Jurkat, Clone E6-1 (cell line): ENCODE results near the gene GPATCH3. TPM values are rescaled to one million over a fixed set of nuclear protein-coding genes. Genes with fewer than 3 reads are reported as not detected.
"Not testable (repeated sequence)": the region's sequence is repeated elsewhere in the genome, so short reads cannot be mapped to it uniquely, and the experiment has no call there.

Source experiments
- DNase-seq: peaks from one replicate; pipeline ENCODE4 v3.0.0-alpha.2; 2011; ENCODE audit warnings: low read depth, low spot score
- H3K4me3 ChIP-seq: 2 replicates; pipeline ENCODE4 v1.5.1; 2011; ENCODE audit warnings: mild to moderate bottlenecking, low read length, control low read depth, moderate library complexity
- polyA plus RNA-seq: library from polyadenylated mRNA; unstranded; fragments of >200 nt; gene quantifications from one replicate; pipeline ENCODE4 v1.2.1, GENCODE V29; 2012; ENCODE audit warnings: missing spikeins; ENCODE audit not compliant: insufficient read length, insufficient read depth

Gene GPATCH3, protein sequence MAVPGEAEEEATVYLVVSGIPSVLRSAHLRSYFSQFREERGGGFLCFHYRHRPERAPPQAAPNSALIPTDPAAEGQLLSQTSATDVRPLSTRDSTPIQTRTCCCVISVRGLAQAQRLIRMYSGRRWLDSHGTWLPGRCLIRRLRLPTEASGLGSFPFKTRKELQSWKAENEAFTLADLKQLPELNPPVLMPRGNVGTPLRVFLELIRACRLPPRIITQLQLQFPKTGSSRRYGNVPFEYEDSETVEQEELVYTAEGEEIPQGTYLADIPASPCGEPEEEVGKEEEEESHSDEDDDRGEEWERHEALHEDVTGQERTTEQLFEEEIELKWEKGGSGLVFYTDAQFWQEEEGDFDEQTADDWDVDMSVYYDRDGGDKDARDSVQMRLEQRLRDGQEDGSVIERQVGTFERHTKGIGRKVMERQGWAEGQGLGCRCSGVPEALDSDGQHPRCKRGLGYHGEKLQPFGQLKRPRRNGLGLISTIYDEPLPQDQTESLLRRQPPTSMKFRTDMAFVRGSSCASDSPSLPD
- 14.7 TPM for polyA plus RNA-seq

DNA sequence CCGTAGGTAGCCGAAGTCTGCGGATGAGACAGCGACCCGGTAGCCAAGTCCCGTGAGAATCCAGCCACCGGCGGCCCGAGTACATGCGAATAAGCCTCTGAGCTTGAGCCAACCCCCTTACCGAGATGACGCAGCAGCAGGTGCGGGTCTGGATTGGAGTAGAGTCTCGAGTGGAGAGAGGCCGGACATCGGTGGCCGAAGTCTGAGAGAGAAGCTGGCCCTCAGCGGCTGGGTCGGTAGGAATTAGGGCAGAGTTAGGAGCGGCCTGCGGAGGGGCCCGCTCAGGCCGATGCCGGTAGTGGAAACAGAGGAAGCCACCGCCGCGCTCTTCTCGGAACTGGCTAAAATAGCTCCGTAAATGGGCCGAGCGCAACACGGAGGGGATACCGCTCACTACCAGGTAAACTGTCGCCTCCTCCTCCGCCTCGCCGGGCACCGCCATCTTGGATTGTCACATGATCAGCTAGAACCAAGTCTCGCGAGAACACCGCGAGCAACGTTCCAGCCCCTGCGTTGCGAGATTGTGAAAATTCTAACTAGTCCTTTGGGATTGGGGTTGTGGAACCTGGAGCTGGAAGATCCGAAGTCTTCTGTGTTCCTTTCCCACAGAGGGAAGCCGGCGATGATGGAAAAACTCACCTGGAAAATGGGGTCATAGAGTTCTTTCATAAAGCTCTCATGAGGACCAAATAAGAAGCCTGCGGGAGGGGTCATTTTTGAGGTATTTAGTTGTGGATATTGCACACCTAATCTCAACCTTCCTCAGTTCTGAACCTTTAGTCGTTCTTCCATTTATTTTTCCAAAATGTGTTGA lies at the start of gene GPATCH3:
Gene GPATCH3 (minus strand): TSS at position 467 of the 814 bp plus-strand sequence. CDS start 25 bp downstream, at position 442.
- peak; percentile 84 for DNase-seq
- peak within 1 kb of the TSS; percentile 88 for H3K4me3 ChIP-seq

DNA sequence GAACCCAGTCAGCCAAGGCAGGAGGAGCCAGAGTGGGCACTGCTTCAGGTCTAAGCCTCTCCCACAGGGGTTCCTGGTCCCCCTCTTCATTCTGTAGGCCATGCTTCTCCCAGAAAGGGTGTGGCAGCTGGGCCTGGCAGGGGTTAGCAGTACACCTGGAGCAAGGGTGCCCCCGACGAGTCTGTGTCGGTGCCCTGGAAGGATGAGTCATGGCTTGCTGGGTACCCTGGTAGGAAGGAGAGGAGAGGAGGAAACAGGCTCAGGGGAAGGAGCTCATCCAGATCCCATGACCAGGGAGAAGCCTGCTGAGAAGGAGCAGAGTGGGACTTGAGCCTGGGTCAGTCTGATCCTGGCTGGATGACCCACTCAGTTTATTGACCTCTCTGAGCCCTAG lies 49.7 kb upstream of the GPATCH3 start:
- no peak for DNase-seq
- no peak overlapping the region for H3K4me3 ChIP-seq

DNA sequence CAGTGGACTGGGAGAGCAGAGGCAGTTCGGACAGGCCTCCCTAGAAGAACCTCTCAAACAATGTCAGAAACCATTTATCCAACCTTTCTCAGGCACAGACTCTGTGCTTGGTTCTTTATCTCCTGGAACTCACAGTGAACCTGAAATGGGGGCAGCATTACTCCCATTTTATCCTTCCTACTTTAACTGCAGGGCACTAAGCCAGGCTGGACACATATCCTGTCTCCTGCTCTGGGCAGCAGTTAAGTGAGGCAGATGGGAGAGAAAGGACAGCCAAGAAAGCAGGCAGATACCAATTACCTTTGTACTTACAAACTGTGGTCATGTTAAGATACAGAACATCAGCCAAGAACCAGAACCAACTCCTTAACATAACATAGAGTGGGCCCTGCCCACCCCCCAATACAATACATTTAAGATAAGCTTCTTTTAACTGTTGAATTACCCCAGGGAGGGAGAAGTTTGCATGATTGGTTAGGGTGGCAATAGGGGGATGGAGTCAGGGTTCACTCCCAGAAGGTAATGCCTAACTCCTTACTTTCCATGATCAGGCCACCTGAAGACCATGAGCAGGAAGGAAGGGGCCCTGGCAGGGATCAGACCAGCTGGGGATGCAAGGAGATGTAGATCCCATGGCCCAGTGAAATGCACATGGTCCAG lies 49.1 kb upstream of the GPATCH3 start:
- no peak for DNase-seq
- no peak overlapping the region for H3K4me3 ChIP-seq

DNA sequence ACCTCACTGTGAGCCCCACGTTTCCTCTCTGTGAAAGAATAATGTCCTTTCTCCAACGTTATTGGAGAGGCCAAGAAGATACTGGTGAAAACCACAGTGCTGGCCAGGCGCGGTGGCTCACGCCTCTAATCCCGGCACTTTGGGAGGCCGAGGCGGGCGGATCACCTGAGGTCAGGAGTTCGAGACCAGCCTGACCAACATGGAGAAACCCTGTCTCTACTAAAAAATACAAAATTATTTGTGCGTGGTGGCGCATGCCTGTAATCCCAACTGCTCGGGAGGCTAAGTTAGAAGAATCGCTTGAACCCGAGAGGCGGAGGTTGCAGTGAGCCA lies 48.4 kb upstream of the GPATCH3 start:
- DNase-seq, result not testable (repeated sequence)

DNA sequence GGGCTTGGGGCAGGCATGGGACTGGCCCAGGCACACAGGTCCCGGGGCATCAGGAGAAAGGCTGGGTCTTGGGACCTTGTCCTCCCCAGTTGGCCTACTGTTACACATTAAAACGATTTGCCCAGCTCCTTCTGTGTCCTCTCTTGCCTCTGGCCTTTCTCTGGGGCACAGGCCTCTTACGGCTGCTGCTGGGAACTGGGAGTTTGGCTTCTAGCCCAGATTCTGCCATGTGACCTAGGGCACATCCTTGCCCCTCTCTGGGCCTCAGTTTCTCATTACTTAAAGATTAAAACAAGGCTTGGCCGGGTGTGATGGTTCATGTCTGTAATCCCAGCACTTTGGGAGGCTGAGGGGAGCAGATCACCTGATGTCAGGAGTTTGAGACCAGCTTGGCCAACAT lies 46.0 kb upstream of the GPATCH3 start:
- DNase-seq, result no peak
- no peak overlapping the region for H3K4me3 ChIP-seq

More for the DNA sequence above, 48.4 kb upstream of the GPATCH3 start:
- H3K4me3 ChIP-seq, result not testable (repeated sequence)

DNA sequence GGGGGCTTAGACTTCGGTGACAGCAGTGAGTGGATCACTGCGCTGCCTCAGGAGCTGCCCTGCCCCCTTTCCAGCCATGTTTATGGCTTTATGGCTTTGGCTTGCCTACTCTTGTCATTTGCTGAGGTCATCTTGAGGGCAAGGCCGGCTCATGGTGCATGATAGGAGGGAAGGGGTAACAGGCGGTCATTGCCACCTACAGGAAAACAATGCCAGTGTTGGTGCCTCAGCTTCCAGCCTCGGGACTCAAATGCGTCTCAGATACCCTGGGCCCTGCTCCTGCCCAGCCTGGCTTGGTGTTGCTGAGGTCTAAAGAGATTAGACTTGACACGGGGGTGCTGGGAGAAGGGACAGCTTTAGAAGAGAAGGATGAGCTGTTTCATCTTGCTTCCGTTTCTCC lies 45.5 kb upstream of the GPATCH3 start:
- DNase-seq, result no peak
- no peak overlapping the region for H3K4me3 ChIP-seq

DNA sequence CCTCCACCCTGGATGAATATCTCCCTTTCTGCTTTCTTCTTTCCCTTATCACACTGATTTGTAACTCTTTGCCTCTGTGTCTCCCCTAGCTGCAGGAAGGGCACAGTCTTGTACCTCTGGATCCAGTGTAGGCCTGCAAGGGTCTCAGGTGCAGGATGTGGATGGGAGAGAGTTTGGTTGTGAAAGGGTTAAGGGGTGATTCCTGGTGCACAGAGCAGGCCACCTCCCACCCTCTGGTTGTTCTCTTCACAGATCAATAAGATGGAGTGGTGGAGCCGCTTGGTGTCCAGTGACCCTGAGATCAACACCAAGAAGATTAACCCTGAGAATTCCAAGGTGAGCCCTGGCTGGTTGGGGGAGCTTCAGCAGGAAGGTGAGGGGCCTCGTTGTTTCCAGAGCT lies 44.9 kb upstream of the GPATCH3 start:
- H3K4me3 ChIP-seq, result no peak overlapping the region
- DNase-seq, result no peak

DNA sequence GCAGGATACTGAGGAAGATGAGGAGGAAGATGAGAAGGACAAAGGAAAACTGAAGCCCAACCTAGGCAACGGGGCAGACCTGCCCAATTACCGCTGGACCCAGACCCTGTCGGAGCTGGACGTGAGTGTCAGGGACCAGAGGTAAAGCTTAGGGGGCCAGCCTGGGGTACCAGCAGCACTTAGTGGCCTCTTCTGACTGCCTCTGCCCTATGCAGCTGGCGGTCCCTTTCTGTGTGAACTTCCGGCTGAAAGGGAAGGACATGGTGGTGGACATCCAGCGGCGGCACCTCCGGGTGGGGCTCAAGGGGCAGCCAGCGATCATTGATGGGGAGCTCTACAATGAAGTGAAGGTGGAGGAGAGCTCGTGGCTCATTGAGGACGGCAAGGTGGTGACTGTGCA lies 42.4 kb upstream of the GPATCH3 start:
- no peak overlapping the region for H3K4me3 ChIP-seq
- no peak for DNase-seq

DNA sequence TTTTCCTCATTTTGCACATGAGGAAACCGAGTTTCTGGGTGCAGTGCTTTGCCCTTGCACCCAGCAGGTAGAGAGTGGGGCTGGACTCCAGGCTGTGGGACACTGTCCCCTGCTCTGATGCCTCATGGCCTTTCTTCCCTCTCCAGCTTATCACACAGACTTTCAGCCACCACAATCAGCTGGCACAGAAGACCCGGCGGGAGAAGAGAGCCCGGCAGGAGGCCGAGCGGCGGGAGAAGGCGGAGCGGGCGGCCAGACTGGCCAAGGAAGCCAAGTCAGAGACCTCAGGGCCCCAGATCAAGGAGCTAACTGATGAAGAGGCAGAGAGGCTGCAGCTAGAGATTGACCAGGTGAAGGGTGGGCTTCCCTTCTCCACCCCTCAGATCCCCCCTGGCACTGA lies 41.0 kb upstream of the GPATCH3 start:
- H3K4me3 ChIP-seq, result no peak overlapping the region
- DNase-seq, result no peak

DNA sequence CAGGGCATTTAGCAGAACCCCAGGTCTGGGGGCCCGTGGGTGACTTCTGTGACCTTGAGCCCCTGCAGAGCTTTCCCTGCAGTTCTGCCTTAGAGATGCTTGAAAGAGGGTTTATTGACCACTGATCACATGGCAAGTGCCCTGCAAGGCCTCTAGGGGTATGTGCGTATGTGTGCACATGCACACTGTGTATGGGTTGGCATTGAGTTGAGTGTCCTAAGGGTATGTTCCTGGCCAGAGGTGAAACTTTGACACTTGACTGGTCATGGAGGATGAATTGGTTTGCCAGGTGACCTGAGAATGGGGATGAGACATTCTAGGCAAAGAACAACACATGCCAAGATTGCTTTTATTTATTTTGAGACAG lies 38.4 kb upstream of the GPATCH3 start:
- H3K4me3 ChIP-seq, result no peak overlapping the region
- no peak for DNase-seq

DNA sequence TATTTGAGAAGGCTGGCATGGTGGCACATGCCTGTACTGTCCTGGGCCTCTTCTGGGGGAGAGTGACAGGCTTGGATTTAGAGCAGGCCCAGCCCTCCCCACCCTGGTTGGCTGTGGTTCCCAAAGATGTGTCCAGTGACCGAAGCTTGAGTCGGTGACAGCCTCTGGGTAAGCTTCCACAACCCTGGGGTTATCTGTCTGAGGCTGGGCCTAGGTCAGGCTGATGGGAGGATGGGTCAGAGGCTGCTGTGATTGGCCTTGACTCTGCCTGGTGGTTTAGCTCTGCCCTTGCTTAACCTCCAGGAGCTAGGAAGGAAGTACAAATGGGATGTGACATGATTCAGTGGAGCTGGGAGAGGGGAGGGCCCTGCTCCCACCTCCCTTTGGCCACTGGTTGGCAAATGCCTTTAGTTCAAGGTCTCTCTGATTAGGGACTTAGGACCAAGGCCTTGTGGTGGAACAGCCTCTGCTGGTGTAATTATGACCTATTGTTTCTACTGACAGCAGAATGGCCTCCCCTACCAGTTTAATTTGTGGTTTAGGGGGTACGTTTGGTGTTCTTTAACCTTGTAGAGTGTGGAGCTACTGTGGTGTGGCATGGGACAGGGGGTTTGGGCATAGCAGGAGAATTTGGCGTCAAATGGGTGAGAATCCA lies 37.9 kb upstream of the GPATCH3 start:
- no peak for DNase-seq

DNA sequence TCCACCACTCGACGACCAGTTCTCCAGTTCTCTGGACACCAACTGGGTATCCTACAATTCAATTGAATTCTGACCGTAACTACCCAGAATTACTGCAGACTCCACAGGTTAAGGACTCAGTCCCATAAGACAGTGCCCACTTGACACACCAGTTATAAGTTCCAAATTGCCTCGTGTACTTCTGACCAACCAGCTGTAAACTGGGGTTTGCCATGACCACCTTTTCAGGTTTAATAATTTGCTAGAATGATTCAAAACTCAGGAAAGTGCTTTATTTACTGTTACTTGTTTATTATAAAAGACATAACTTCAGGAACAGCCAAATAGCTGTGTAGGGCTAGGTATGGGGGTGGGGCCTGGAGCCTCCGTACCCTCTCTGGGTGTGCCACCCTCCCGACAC lies 36.6 kb upstream of the GPATCH3 start:
- no peak overlapping the region for H3K4me3 ChIP-seq
- no peak for DNase-seq

More for the DNA sequence above, 37.9 kb upstream of the GPATCH3 start:
- H3K4me3 ChIP-seq, result no peak overlapping the region

DNA sequence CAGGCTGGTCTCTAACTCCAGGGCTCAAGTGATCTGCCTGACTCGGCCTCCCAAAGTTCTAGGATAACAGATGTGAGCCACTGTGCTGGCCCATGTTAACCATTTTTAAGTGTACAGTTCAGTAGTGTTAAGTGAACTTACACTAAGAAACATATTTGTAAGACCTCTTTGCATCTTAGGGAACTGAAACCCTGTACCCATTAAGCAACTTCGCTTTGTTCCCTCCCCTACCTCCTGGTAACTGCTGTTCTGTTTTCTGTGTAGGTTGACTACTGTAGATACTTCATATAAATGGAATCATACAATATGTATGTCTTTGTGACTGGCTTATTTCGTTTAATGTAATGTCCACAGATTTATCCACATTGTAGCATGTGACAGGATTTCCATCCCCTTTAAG lies 32.3 kb upstream of the GPATCH3 start:
- no peak overlapping the region for H3K4me3 ChIP-seq
- no peak for DNase-seq

DNA sequence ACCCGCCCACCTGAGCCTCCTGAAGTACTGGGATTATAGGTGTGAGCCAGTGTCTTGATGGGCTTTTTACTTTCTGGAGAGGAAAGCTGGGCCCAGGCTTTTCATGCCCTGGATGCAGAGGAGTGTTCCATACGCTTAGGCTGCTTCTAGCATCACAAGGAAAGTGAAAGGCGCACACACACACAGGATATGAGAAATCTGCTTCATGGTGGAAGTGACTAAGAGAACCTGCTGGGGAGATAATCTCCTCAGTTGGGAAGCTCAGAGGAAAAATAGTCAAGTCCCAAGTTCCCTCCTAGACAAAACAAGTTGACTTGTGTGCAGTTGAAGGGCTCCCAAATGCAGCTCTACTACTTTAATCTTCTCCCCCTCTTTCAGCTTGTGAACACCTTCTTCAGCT lies 23.4 kb upstream of the GPATCH3 start:
- no peak for DNase-seq
- no peak overlapping the region for H3K4me3 ChIP-seq

DNA sequence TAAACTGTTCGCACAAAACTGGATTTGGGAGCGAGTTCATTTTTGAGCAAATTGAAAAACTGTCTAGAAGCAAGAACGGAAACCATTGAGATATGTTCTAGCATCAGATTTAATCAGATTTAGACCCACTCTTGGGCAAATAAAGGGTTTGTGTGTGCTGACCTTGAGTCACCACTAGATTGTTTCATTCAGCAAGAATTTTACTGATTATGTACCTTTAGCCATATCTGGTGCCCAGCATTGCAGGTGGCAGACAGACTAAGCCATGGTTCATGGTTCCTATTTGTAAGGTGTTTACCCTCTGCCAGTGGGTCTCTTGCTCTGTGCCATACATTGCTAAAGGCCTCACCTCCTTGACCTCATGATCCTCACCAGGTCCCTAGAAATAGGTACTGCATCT lies 22.6 kb upstream of the GPATCH3 start:
- no peak for DNase-seq
- H3K4me3 ChIP-seq, result peak overlapping the region; percentile 76

DNA sequence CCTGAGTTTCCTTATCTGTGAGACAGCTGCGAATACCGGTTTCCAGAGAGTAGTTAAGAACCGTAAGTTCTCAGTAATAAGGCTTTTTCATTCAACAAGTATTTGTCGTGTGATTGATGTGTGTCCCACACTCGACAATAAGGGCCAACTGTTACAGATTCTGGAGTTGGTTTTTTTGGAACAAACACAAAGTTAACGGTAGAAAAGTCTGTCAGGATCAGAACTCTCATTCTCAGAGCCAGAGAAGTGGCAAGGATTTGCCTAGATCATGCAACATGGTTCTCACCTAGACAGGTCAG lies 22.1 kb upstream of the GPATCH3 start:
- no peak for DNase-seq
- H3K4me3 ChIP-seq, result peak overlapping the region; percentile 76

DNA sequence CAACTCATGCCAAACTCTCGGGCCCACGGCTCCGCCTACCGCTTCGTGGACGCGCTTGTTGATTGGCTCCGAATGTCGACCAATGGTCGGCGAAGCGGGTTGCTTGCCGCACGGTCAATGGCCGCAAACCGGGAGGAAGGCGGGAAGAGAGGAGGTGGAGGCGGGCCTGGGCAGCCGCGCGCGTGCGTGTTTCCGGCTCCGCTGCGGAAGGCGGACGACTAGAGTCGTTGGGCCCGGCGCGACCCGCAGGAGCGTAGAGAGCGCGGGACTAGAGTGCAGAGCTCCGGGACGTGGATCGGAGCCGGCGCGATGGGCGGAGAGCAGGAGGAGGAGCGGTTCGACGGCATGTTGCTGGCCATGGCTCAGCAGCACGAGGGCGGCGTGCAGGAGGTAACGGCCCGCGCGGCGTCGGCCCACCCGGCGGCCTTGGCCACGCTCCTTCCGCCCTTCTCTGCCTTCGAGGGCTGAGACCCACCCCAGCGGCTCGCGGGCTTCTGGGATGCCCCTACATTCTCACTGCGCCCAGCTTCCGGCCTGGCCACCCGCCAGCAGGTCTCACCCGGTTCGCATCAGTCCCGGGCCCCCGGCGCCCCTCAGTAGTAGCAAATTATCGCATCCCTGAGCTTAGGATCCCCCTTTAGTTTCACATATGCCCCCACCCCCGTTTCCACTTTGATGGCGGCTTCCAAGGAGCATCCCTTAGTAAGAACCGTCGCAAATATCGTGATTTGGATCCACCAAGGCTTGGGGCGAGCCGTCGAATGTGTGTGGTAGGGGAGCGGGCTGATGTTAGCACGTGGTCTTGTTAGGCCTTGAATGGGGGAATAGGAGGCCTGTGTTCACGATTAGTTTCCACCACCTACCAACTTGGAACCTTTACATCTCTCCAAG lies 21.5 kb upstream of the GPATCH3 start, which contains the start of gene NUDC:
Gene NUDC (plus strand): TSS at position 204 of the 891 bp plus-strand sequence. CDS start 106 bp downstream, at position 310.
- peak; percentile 95 for DNase-seq
- H3K4me3 ChIP-seq, result peak within 1 kb of the TSS; percentile 76

DNA sequence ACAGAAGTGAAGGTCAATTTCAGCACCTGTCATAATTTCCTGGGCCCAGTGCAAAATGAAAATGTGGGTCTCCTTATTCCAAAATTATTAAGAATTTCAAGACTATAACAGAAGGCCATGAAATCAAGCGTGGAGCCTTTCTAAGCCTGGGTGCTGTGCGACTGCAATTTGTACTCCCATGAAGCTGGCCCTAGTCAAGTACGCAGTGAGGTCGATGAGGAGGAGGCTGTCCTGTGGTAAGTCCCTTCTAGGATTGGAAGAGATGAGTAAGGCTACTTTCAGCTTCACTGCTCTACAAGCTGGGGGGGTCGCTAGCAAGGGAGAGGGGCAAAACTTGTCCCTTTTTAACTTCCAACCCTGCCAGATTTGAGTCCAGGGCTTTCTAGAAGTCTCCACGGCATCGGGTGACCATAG lies 20.9 kb upstream of the GPATCH3 start:
- peak overlapping the region; percentile 76 for H3K4me3 ChIP-seq
- no peak for DNase-seq
